ENCODE results near the gene IL10RB. TPM values are rescaled to one million over a fixed set of nuclear protein-coding genes. Genes with fewer than 3 reads are reported as not detected.

IL10RB gene
- total and polyA plus RNA-seq, 8 donors: 11.9 to 25.1 (median 14.0) TPM

GRCh38 chr21:33257094-33257803 lies 8.9 kb upstream of the IL10RB start:
- Histone ChIP-seq H3K27me3 (no peaks in the 10 kb centered on the region), H3K9me3 (no peaks in the 10 kb centered on the region), H3K4me3 (no peak overlapping the region), H3K4me1 (no peaks in the 10 kb centered on the region), H3K27ac (no peak overlapping the region), H3K36me3 (peaks cover 0 to 4% (median 0%) of the 10 kb centered on the region in 3 donors)
- ATAC-seq: no peak
- intact Hi-C loops (cut with DNase I): no loop called here
- no peak for TF ChIP-seq CTCF (IDR thresholded peaks at IDR 0.05)
- no peak for FAIRE-seq
- WGBS, 2 donors: 95 to 97% methylated on average over 18 of the region's 18 CpGs
- DNase-seq: no peak

DNA sequence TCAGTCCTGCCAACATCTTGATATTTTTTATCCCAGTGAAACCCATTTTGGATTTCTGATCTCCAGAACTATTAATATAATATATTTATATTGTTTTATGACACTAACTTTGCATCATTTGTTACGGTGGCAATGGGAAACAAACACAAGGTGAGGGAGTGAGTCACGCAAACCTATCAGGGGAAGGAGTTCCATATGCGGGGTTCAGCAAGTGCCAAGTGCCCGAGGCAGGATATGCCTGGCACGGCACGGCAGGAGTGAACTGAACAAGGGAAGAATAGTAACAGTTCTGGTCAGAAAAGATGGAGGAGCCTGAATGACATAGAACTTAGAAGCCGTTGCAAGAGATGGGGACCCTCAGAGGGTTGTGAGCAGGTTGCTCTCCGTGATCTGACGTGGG lies 7.7 kb upstream of the IL10RB start:
- Histone ChIP-seq H3K36me3 (no peaks in the 10 kb centered on the region), H3K4me3 (no peak overlapping the region), H3K27me3 (no peaks in the 10 kb centered on the region), H3K27ac (no peak overlapping the region), H3K9me3 (no peaks in the 10 kb centered on the region), H3K4me1 (no peaks in the 10 kb centered on the region)
- ATAC-seq (no peak), DNase-seq (no peak), FAIRE-seq (no peak)
- WGBS, 2 donors: 96 to 99% methylated on average over 9 of the region's 9 CpGs
- TF ChIP-seq CTCF (IDR thresholded peaks at IDR 0.05): no peak
- intact Hi-C loops (cut with DNase I): no loop called here

- no peak for TF ChIP-seq CTCF (IDR thresholded peaks at IDR 0.05)
- FAIRE-seq: no peak
- Histone ChIP-seq H3K27ac (no peak overlapping the region), H3K36me3 (no peaks in the 10 kb centered on the region), H3K27me3 (no peaks in the 10 kb centered on the region), H3K4me1 (no peaks in the 10 kb centered on the region), H3K4me3 (no peak overlapping the region), H3K9me3 (no peaks in the 10 kb centered on the region)
- ATAC-seq: no peak
- intact Hi-C loops (cut with DNase I): no loop called here
- 85 to 87% methylated on average over 2 of the region's 2 CpGs for WGBS, 2 donors
- no peak for DNase-seq
Observed at GRCh38 chr21:33259428-33259827, 6.7 kb upstream of the IL10RB start.

GRCh38 chr21:33259995-33260394 lies 6.2 kb upstream of the IL10RB start:
- Histone ChIP-seq H3K4me1 (no peaks in the 10 kb centered on the region), H3K27me3 (no peaks in the 10 kb centered on the region), H3K27ac (no peak overlapping the region), H3K4me3 (no peak overlapping the region), H3K9me3 (no peaks in the 10 kb centered on the region), H3K36me3 (no peaks in the 10 kb centered on the region)
- DNase-seq: no peak
- FAIRE-seq: no peak
- WGBS, 2 donors: 76 to 81% methylated on average over 7 of the region's 7 CpGs
- peak in 1 of 4 donors; percentile 58 for ATAC-seq
- intact Hi-C loops (cut with DNase I): no loop called here
- no peak for TF ChIP-seq CTCF (IDR thresholded peaks at IDR 0.05)

GRCh38 chr21:33261635-33262034 lies 4.5 kb upstream of the IL10RB start:
- WGBS, 2 donors: 87 to 98% methylated on average over 3 of the region's 3 CpGs
- FAIRE-seq (no peak), ATAC-seq (no peak), DNase-seq (peak in 1 of 6 donors; percentile 37)
- H3K4me1 ChIP-seq: peaks cover 0 to 3% (median 0%) of the 10 kb centered on the region in 3 donors
- peak overlapping the region in 1 of 4 donors; percentile 3 for H3K27ac ChIP-seq
- no peaks in the 10 kb centered on the region for H3K36me3 ChIP-seq
- intact Hi-C loops (cut with DNase I): no loop called here
- no peak for TF ChIP-seq CTCF (IDR thresholded peaks at IDR 0.05)
- no peaks in the 10 kb centered on the region for H3K27me3 ChIP-seq
- H3K4me3 ChIP-seq: no peak overlapping the region
- H3K9me3 ChIP-seq: no peaks in the 10 kb centered on the region

All from pancreas (tissue), 10 donors.